ENCODE results near the gene ZNF518A. TPM values are rescaled to one million over a fixed set of nuclear protein-coding genes. Genes with fewer than 3 reads are reported as not detected.

The ZNF518A gene
- total and polyA plus RNA-seq, 2 of the 8 experiments (the other 6 are each of a cell fraction or from before 2014, with no cell fraction given): 6.6 to 34.8 TPM

DNA sequence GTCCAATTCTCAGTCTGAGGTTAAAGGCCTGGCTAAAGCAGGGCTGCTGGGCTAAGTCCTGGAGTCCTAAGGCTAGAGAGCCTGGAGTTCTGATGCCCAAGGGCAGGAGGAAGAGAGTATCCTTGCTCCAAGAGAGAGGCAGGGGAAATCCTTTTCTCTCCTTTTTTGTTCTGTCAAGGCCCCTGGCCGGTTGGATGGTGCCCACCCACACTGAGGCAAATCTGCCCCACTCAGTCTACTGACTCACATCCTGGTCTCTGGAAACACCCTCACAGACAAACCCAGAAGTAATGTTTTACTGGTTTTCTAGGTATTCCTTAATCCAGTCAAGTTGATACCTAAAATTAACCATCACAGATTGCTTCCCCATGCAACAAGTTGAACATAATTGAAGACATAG, 23.0 kb downstream of the ZNF518A start (continued):
- TF ChIP-seq CTCF (IDR thresholded peaks at IDR 0.05; ENCODE audit: control extremely low read depth in 1 of 3, insufficient read depth in 1 of 3, low read depth in 1 of 3, low read length in 3 of 3) (no peak), USF2 (IDR thresholded peaks at IDR 0.05; ENCODE audit: low read length) (no peak)

Data from H1 (cell line).